ENCODE data around the gene SECISBP2L. TPM values are rescaled to one million over a fixed set of nuclear protein-coding genes. Genes with fewer than 3 reads are reported as not detected.

The SECISBP2L gene
- total and polyA plus RNA-seq, 9 of the 15 experiments (the other 6 are each of a cell fraction or from before 2014, with no cell fraction given): 0.55 to 14.1 (median 10.4) TPM

DNA sequence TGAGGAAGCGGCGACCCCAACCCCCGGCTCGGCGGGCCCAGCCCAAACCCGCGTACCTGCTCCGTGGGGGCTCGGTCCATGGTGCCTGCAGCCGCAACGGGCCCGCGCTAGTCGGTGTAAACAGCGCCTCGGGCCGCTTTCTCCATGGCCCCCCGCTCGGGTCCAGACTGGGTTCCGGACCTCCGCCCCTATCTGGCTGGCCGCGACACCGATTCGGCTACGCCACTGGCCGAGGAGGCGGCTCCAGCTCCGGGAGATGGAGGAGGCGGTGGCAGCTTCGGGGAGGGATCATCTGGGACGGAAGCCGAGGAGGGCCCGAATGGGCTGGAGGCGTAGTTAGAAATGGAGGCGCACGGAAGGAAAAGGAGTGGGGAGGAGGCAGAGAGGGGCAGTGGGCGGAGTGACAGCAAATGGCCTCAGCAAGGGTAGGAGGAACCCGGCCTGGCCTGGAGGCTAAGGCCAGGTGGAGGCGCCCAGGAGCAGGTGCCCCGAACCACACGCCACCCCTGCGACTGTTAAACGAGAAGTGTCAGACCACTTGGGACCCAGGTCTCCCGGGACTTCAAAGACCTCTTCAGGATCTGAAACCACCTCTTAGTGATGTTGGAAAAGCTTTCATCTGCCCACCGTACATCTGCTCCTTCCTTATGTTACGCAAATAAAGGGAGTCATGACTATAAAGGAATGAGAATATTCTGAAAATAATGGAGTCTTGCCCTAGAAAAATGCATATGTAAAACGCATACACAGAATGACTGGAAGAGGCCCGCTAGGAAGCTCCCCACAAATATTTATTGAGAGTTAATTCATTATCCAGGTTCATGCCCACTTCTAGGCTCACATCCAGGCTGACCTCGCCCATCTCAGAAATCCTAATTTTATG lies at the start of gene SECISBP2L (continued):
- TF ChIP-seq ZC3H11A (IDR thresholded peaks at IDR 0.05; ENCODE audit: low read depth, low read length) (no peak), SREBF1 (IDR thresholded peaks at IDR 0.05; ENCODE audit: borderline replicate concordance, low read depth, low read length) (no peak), ZBTB17 (CRISPR knock-in tag; IDR thresholded peaks at IDR 0.05) (0 out of 2 replicates have a peak, but pooled peaks have one; percentile 25), GATAD2A (IDR thresholded peaks at IDR 0.05) (no peak), MCM2 (IDR thresholded peaks at IDR 0.05; ENCODE audit: low read depth) (no peak), RBFOX2 (IDR thresholded peaks at IDR 0.05; ENCODE audit: low read depth, low read length) (peak; percentile 88), NFIX (CRISPR knock-in tag; IDR thresholded peaks at IDR 0.05; ENCODE audit: low read depth) (no peak), HCFC1 (IDR thresholded peaks at IDR 0.05; ENCODE audit: low read depth, low read length) (peak; percentile 80), ZNF324 (CRISPR knock-in tag; IDR thresholded peaks at IDR 0.05) (no peak), FUS (optimal IDR thresholded peaks at IDR 0.05; ENCODE audit: low read depth, low read length) (peak; percentile 46), ZNF212 (CRISPR knock-in tag; IDR thresholded peaks at IDR 0.05) (no peak), NR1H2 (CRISPR knock-in tag; IDR thresholded peaks at IDR 0.05) (no peak), ZNF507 (tag; conservative IDR thresholded peaks at IDR 0.05) (no peak), TFAM (CRISPR knock-in tag; conservative IDR thresholded peaks at IDR 0.05) (no peak)
- TF ChIP-seq, protein P1, sequence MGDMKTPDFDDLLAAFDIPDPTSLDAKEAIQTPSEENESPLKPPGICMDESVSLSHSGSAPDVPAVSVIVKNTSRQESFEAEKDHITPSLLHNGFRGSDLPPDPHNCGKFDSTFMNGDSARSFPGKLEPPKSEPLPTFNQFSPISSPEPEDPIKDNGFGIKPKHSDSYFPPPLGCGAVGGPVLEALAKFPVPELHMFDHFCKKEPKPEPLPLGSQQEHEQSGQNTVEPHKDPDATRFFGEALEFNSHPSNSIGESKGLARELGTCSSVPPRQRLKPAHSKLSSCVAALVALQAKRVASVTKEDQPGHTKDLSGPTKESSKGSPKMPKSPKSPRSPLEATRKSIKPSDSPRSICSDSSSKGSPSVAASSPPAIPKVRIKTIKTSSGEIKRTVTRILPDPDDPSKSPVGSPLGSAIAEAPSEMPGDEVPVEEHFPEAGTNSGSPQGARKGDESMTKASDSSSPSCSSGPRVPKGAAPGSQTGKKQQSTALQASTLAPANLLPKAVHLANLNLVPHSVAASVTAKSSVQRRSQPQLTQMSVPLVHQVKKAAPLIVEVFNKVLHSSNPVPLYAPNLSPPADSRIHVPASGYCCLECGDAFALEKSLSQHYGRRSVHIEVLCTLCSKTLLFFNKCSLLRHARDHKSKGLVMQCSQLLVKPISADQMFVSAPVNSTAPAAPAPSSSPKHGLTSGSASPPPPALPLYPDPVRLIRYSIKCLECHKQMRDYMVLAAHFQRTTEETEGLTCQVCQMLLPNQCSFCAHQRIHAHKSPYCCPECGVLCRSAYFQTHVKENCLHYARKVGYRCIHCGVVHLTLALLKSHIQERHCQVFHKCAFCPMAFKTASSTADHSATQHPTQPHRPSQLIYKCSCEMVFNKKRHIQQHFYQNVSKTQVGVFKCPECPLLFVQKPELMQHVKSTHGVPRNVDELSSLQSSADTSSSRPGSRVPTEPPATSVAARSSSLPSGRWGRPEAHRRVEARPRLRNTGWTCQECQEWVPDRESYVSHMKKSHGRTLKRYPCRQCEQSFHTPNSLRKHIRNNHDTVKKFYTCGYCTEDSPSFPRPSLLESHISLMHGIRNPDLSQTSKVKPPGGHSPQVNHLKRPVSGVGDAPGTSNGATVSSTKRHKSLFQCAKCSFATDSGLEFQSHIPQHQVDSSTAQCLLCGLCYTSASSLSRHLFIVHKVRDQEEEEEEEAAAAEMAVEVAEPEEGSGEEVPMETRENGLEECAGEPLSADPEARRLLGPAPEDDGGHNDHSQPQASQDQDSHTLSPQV (IDR thresholded peaks at IDR 0.05): peak; percentile 62
- TF ChIP-seq, protein P2, sequence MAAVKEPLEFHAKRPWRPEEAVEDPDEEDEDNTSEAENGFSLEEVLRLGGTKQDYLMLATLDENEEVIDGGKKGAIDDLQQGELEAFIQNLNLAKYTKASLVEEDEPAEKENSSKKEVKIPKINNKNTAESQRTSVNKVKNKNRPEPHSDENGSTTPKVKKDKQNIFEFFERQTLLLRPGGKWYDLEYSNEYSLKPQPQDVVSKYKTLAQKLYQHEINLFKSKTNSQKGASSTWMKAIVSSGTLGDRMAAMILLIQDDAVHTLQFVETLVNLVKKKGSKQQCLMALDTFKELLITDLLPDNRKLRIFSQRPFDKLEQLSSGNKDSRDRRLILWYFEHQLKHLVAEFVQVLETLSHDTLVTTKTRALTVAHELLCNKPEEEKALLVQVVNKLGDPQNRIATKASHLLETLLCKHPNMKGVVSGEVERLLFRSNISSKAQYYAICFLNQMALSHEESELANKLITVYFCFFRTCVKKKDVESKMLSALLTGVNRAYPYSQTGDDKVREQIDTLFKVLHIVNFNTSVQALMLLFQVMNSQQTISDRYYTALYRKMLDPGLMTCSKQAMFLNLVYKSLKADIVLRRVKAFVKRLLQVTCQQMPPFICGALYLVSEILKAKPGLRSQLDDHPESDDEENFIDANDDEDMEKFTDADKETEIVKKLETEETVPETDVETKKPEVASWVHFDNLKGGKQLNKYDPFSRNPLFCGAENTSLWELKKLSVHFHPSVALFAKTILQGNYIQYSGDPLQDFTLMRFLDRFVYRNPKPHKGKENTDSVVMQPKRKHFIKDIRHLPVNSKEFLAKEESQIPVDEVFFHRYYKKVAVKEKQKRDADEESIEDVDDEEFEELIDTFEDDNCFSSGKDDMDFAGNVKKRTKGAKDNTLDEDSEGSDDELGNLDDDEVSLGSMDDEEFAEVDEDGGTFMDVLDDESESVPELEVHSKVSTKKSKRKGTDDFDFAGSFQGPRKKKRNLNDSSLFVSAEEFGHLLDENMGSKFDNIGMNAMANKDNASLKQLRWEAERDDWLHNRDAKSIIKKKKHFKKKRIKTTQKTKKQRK (IDR thresholded peaks at IDR 0.05; ENCODE audit: borderline replicate concordance, low read depth, low read length): no peak
